ENCODE measurements around the gene CREB3L2.
A peak's percentile ranks its signal among the peaks of the same experiment; 100 is the strongest.
"Not testable (repeated sequence)": the region's sequence is repeated elsewhere in the genome, so short reads cannot be mapped to it uniquely, and the experiment has no call there.

Gene CREB3L2

GRCh38 chr7:137927386-137927785, 74.5 kb downstream of the CREB3L2 start:
- no peak for DNase-seq
- in situ Hi-C loops (cut with HindIII; ENCODE audit: low pct_ligation_motif_present, low pct_unique_long_range_greater_than_20kb, low sequenced_read_pairs), result no loop called here

GRCh38 chr7:137926206-137926605, 75.7 kb downstream of the CREB3L2 start:
- DNase-seq; in situ Hi-C loops (cut with HindIII; ENCODE audit: low pct_ligation_motif_present, low pct_unique_long_range_greater_than_20kb, low sequenced_read_pairs): not testable (repeated sequence)

GRCh38 chr7:137925754-137926153, 76.1 kb downstream of the CREB3L2 start:
- in situ Hi-C loops (cut with HindIII; ENCODE audit: low pct_ligation_motif_present, low pct_unique_long_range_greater_than_20kb, low sequenced_read_pairs), result no loop called here

GRCh38 chr7:137925091-137925490, 76.8 kb downstream of the CREB3L2 start:
- DNase-seq, result no peak
- in situ Hi-C loops (cut with HindIII; ENCODE audit: low pct_ligation_motif_present, low pct_unique_long_range_greater_than_20kb, low sequenced_read_pairs), result no loop called here

More at GRCh38 chr7:137925754-137926153, 76.1 kb downstream of the CREB3L2 start:
- no peak for DNase-seq

GRCh38 chr7:137923380-137923779, 78.5 kb downstream of the CREB3L2 start:
- in situ Hi-C loops (cut with HindIII; ENCODE audit: low pct_ligation_motif_present, low pct_unique_long_range_greater_than_20kb, low sequenced_read_pairs), result no loop called here
- DNase-seq, result peak; percentile 22

DNA sequence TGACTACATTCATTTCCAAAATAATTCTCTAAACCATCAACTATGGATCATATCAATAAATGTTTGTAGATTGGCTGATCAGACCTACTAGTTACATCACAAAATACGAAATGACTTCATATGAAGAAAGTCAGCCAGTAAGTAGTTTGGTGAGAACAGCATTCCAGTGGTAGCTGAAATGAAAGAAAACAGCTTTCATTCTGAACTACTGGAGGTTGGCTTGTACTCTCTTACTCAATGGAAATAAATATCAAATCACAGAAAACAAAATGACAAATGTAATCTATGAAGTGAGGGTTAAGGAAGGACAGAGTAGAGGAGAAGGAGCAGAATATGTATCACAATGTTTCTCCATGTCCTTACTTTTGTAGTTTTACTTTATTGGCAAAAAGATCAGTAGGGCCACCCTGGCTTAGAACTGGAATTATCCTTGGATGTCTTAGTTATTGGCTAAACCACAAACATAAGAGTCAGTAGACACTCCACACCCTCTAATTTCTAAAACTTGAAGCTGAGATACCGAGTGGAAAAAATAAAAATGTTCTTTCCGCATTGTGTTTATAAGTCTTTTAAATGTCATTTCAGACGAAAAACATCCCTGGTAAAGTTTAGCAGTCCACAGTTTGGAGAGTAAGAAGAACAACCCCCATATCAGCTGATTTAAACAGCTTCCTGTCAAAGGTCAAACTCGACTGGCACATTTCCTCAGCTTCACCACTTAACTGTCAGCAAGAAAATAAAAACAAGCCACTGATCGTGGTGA, 81.1 kb downstream of the CREB3L2 start:
- in situ Hi-C loops (cut with HindIII; ENCODE audit: low pct_ligation_motif_present, low pct_unique_long_range_greater_than_20kb, low sequenced_read_pairs), result no loop called here
- DNase-seq, result no peak

DNA sequence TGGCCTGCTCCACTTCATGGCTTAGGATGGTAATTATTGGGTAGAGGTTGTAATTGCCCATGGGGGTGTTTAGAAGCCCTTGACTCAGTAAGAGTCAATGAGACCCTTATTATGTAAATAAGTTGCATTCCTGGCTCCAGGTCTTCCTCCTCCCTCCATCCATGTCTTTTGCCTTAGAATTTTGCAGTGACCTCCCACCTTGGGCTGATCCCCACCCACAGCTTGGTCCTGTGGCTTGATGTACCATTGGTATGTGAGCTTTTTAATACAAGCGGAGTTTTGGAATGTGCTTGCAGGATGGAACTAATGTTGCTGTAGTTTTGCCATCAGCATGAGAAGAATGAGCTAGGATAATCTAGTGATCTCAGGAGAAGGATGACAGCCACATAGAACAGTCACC, 81.9 kb downstream of the CREB3L2 start:
- no peak for DNase-seq
- in situ Hi-C loops (cut with HindIII; ENCODE audit: low pct_ligation_motif_present, low pct_unique_long_range_greater_than_20kb, low sequenced_read_pairs), result no loop called here

DNA sequence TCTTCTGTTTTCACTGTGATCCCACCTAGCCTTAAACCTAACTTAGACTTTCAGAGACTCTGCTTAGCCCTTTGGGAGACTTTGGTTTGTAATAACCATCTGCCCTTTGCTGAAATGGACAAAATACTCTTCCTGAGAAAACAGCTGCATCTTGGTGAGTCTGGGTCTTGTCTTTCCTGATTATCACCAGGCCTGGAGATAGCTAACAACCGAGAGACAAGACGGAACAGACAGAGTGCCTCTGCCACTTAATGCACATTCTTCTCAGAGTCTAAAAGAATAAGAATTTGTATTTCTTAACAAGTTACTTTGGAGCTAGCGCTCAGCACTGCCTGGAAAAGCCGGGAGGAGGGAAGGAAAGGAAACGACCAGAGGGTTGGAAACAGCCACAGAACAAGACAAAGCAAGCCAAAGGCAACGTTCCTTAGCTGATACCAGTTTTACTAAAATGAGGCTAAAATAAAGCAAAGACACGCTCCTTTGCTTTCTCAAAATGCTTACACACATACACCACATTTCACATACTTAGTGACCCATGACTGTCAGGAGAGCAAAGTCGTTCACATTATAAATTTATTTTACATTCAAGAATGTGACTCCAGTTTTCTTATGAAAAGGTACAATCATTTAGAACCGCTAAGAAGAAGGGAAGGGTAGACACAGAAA, 84.8 kb downstream of the CREB3L2 start:
- peak; percentile 85 for DNase-seq
- in situ Hi-C loops (cut with HindIII; ENCODE audit: low pct_ligation_motif_present, low pct_unique_long_range_greater_than_20kb, low sequenced_read_pairs), result no loop called here

DNA sequence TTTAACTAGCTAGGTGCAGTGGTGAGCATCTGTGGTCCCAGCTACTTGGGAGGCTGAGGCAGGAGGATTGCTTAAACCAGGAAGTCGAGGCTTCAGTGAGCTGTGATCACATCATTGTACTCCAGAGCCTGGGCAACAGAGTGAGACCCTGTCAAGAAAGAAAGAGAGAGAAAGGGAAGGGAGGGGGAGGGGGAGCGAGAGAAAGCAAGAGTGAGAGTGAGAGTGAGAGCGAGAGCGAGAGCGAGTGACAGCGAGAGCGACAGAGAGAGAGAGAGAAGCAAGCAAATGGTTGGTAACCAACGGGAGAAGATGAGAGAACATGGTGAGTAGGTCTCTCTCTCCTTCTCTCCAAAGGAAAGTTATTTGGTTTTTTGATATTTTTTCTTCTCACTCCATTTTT, 85.3 kb downstream of the CREB3L2 start:
- in situ Hi-C loops (cut with HindIII; ENCODE audit: low pct_ligation_motif_present, low pct_unique_long_range_greater_than_20kb, low sequenced_read_pairs), result no loop called here
- DNase-seq, result no peak

GRCh38 chr7:137915266-137915665, 86.6 kb downstream of the CREB3L2 start:
- in situ Hi-C loops (cut with HindIII; ENCODE audit: low pct_ligation_motif_present, low pct_unique_long_range_greater_than_20kb, low sequenced_read_pairs), result no loop called here
- peak; percentile 71 for DNase-seq

GRCh38 chr7:137913985-137914384, 87.9 kb downstream of the CREB3L2 start:
- in situ Hi-C loops (cut with HindIII; ENCODE audit: low pct_ligation_motif_present, low pct_unique_long_range_greater_than_20kb, low sequenced_read_pairs), result no loop called here
- DNase-seq, result no peak

GRCh38 chr7:137909042-137909441, 92.8 kb downstream of the CREB3L2 start:
- in situ Hi-C loops (cut with HindIII; ENCODE audit: low pct_ligation_motif_present, low pct_unique_long_range_greater_than_20kb, low sequenced_read_pairs), result no loop called here
- no peak for DNase-seq

- in situ Hi-C loops (cut with HindIII; ENCODE audit: low pct_ligation_motif_present, low pct_unique_long_range_greater_than_20kb, low sequenced_read_pairs), result no loop called here
Measured at GRCh38 chr7:137908106-137908505, 93.8 kb downstream of the CREB3L2 start.

DNA sequence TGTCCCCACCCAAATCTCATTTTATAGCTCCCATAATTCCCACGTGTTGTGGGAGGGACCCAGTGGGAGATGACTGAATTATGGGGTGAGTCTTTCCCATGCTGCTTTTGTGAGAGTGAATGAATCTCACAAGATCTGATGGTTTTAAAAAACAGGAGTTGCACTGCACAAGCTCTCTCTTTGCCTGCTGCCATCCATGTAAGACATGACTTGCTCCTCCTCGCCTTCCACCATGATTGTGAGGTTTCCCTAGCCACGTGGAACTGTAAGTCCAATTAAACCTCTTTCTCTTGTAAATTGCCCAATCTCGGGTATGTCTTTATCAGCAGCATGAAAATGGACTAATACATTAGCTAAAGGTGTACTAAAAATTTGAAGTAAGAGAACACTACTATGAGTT, 95.2 kb downstream of the CREB3L2 start:
- DNase-seq; in situ Hi-C loops (cut with HindIII; ENCODE audit: low pct_ligation_motif_present, low pct_unique_long_range_greater_than_20kb, low sequenced_read_pairs): not testable (repeated sequence)

More at GRCh38 chr7:137908106-137908505, 93.8 kb downstream of the CREB3L2 start:
- DNase-seq, result no peak

GRCh38 chr7:137904833-137905232, 97.1 kb downstream of the CREB3L2 start:
- in situ Hi-C loops (cut with HindIII; ENCODE audit: low pct_ligation_motif_present, low pct_unique_long_range_greater_than_20kb, low sequenced_read_pairs), result no loop called here
- DNase-seq, result no peak

DNA sequence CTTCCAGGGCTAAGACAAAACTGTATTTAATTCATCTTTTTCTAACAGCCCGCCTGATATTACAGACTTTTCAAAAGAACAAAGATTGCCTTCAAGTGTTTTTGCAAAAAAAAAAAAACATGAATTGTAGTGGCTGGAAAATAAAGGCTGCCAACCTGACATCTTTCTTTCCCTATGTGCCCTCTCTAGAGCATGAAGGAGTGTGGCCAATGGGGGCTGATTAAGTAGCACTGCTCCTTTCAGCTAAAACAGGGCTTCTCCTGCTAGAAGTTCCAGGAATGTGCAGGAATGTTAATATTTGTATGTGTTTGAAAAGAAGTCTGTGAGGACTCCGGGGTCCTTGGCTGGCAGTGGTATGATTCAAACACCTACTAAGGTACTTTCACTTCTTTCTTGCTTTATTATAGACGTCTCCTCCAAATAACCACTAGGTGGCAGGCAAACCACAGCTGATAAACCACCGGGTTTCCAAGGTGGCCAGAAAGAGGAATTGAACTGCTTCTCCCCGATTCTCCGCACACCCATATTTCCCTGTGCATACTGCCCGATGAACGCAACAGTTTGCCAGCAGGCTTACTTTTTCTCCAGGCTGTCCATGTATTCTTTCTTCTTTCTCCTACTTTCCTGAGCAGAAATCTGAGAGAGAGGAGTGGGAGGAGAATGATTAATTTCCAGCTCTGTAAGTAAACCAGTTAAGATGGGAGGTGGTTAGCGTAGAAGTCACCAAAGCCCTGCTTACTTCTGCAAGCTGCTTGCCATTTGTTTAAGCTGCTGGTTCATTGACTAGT, 98.3 kb downstream of the CREB3L2 start:
- DNase-seq, result peak; percentile 83
- in situ Hi-C loops (cut with HindIII; ENCODE audit: low pct_ligation_motif_present, low pct_unique_long_range_greater_than_20kb, low sequenced_read_pairs), result no loop called here

- no peak for DNase-seq
- in situ Hi-C loops (cut with HindIII; ENCODE audit: low pct_ligation_motif_present, low pct_unique_long_range_greater_than_20kb, low sequenced_read_pairs), result no loop called here
Measured at GRCh38 chr7:137900137-137900536, 101.7 kb downstream of the CREB3L2 start.

DNA sequence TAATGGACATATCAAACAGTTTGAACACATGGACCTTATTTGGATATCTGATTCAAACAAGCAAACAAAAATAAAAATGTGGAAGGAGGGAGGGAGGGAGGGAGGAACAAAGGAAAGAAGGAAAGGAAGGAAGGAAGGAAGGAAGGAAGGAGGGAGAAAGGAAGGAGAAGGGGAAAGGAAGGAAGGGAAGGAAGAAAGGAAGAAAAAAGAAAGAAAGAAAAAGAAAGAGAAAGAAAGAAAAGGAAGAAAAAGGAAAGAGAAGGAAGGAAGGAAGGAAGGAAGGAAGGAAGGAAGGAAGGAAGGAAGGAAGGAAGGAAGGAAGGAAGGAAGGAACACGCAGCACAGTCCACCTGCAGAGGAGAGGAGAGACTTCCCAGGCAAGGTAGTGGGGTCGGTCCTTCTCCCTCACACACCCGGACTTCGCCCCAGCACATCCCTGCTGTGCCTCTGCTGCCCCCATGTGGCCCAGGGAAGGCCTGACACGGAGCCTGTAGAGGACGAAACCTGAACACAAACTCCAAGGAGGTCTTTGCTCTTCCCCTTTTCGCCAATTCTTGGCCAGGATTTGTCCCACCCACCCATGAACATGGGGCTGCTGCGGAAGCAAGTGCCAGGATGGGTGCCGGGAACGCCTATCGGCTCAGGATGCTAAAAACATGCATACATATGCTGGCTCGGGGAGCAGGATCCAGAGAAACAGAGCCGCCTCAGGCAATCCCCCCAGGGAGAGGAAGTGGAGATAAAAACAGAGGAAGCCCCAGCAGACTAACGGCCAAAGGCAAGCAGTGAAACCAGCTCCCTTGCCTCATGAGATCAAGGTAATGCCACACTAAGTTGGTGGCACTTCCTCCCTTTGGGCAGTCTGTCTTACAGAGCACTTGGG, 102.8 kb downstream of the CREB3L2 start:
- DNase-seq, result peak; percentile 86
- in situ Hi-C loops (cut with HindIII; ENCODE audit: low pct_ligation_motif_present, low pct_unique_long_range_greater_than_20kb, low sequenced_read_pairs), result no loop called here
